Stimulated activated naive CD8-positive, alpha-beta T cell treated with anti-CD3 and anti-CD28 coated beads, Interleukin-15, Interleukin-2, amounts not matched to agents 100 ng/mL and 50 ng/mL, for 24 hours (primary cell): ENCODE data around the gene FAM9C.
A peak's percentile ranks its signal among the peaks of the same experiment; 100 is the strongest.

Experiments
- H3K27ac Mint-ChIP-seq: one replicate; pipeline ENCODE4 v1.8.0; 2021; ENCODE audit warnings: mild to moderate bottlenecking, mixed read lengths
- H3K27me3 Mint-ChIP-seq: one replicate; pipeline ENCODE4 v1.8.0; 2021; ENCODE audit warnings: mixed read lengths
- H3K36me3 Mint-ChIP-seq: one replicate; pipeline ENCODE4 v1.8.0; 2021; ENCODE audit warnings: low read depth, mixed read lengths
- H3K4me1 Mint-ChIP-seq: one replicate; pipeline ENCODE4 v1.8.0; 2021; ENCODE audit warnings: low read depth, mixed read lengths
- H3K4me3 Mint-ChIP-seq: one replicate; pipeline ENCODE4 v1.8.0; 2021; ENCODE audit warnings: mild to moderate bottlenecking, mixed read lengths
- H3K9me3 Mint-ChIP-seq: one replicate; pipeline ENCODE4 v1.8.0; 2021; ENCODE audit warnings: mixed read lengths

FAM9C gene

GRCh38 chrX:13082206-13083065 lies 38.0 kb upstream of the FAM9C start:
- H3K4me1 Mint-ChIP-seq, result peaks cover 97% of the 10 kb centered on the region
- no peaks in the 10 kb centered on the region for H3K27me3 Mint-ChIP-seq
- H3K27ac Mint-ChIP-seq, result peak overlapping the region; percentile 93
- no peaks in the 10 kb centered on the region for H3K36me3 Mint-ChIP-seq
- no peaks in the 10 kb centered on the region for H3K9me3 Mint-ChIP-seq
- H3K4me3 Mint-ChIP-seq, result peak overlapping the region; percentile 58

- no peaks in the 10 kb centered on the region for H3K27me3 Mint-ChIP-seq
- H3K27ac Mint-ChIP-seq, result peak overlapping the region; percentile 93
- peaks cover 97% of the 10 kb centered on the region for H3K4me1 Mint-ChIP-seq
- H3K4me3 Mint-ChIP-seq, result peak overlapping the region; percentile 58
- no peaks in the 10 kb centered on the region for H3K9me3 Mint-ChIP-seq
- H3K36me3 Mint-ChIP-seq, result no peaks in the 10 kb centered on the region
Measured at GRCh38 chrX:13081395-13082205, 37.2 kb upstream of the FAM9C start.

DNA sequence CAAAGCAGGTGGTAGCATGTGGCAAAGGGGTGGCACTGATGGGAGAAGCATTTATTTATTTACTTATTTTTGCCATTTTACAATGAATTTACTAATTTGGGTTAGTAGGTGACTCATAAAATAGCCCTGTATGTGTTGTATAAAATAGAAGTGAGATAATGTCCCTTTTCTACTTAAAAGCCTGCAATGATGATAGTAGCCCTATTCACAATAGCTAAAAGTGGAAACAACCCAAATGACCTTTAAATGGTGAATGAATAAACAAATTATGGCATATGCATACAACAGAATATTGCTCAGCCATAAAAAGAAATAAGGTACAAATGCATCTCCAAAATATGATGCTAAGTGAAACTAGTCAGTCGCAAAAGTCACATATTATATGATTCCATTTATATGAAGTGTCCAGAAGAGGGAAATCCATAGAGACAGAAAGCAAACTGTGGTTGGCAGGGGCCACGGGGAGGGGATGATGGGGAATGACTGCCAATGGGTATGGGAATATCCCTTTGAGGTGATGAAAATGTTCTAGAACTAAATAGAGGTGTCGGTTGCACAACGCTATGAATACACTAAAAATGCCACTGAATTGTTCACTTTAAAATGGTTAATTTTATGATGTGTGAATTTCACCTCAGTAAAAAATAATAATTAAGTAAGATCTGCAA lies 35.8 kb upstream of the FAM9C start:
- Mint-ChIP-seq H3K4me1 (peaks cover 97% of the 10 kb centered on the region), H3K27ac (peak overlapping the region; percentile 93), H3K9me3 (no peaks in the 10 kb centered on the region), H3K27me3 (no peaks in the 10 kb centered on the region), H3K36me3 (no peaks in the 10 kb centered on the region), H3K4me3 (peak overlapping the region; percentile 45)

DNA sequence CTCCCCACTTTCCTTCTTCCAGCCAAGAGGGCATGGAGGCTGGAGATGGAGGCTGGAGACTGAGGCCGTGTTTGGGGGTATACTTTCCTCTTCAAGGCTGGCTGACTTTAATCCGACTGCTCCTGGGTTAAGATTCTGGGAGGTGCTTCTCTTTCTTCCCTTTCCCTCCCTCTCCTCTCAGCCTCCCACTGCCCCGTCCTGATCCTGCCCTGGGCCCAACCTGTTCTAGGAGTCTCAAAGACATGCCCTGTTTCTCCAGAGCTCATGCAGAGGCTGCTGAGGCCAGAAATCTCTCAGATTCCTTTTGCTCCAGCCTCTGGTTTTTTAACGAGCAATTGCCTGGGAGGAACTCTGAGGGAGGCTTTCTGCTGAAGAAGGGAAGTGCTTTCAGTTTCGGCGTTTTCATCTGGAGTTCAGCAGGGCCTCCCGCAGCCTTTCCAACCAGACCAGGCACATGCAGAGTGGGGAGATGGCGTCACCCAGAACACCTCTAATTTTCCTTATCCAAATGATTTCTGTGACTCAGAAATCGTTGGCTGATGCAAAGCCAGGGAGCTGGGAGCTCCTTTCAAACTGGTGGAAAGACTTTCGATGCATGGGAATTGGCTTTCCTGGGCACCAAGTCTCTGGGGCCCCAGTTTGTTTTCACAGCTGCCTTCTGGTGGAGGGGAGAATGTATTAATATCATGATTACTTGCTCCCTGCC lies 34.5 kb upstream of the FAM9C start:
- Mint-ChIP-seq H3K4me1 (peaks cover 97% of the 10 kb centered on the region), H3K9me3 (no peaks in the 10 kb centered on the region), H3K27ac (peak overlapping the region; percentile 93), H3K4me3 (peak overlapping the region; percentile 55), H3K36me3 (no peaks in the 10 kb centered on the region), H3K27me3 (no peaks in the 10 kb centered on the region)

DNA sequence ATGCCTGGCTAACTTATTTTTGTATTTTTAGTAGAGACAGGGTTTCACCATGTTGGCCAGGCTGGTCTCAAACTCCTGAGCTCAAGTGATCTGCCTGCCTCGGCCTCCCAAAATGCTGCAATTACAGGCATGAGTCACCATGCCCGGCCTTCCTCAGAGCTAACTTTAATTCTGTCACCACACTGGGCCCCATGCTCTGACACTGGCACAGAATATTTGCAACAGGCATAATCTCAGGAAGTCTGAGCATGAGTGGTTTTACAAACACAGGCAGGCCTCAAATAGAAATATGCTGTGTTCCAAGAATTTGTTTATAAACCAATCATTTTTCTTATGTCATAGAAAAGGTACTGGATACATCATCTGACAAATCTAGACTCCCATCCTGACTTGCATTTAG lies 32.7 kb upstream of the FAM9C start:
- Mint-ChIP-seq H3K27me3 (no peaks in the 10 kb centered on the region), H3K4me1 (peaks cover 80% of the 10 kb centered on the region), H3K27ac (peak overlapping the region; percentile 78), H3K9me3 (no peaks in the 10 kb centered on the region), H3K36me3 (no peaks in the 10 kb centered on the region), H3K4me3 (no peak overlapping the region)

- H3K4me3 Mint-ChIP-seq, result no peak overlapping the region
- H3K27ac Mint-ChIP-seq, result peak overlapping the region; percentile 78
- peaks cover 72% of the 10 kb centered on the region for H3K4me1 Mint-ChIP-seq
- no peaks in the 10 kb centered on the region for H3K27me3 Mint-ChIP-seq
- no peaks in the 10 kb centered on the region for H3K36me3 Mint-ChIP-seq
- no peaks in the 10 kb centered on the region for H3K9me3 Mint-ChIP-seq
Measured at GRCh38 chrX:13076176-13076961, 31.9 kb upstream of the FAM9C start.

DNA sequence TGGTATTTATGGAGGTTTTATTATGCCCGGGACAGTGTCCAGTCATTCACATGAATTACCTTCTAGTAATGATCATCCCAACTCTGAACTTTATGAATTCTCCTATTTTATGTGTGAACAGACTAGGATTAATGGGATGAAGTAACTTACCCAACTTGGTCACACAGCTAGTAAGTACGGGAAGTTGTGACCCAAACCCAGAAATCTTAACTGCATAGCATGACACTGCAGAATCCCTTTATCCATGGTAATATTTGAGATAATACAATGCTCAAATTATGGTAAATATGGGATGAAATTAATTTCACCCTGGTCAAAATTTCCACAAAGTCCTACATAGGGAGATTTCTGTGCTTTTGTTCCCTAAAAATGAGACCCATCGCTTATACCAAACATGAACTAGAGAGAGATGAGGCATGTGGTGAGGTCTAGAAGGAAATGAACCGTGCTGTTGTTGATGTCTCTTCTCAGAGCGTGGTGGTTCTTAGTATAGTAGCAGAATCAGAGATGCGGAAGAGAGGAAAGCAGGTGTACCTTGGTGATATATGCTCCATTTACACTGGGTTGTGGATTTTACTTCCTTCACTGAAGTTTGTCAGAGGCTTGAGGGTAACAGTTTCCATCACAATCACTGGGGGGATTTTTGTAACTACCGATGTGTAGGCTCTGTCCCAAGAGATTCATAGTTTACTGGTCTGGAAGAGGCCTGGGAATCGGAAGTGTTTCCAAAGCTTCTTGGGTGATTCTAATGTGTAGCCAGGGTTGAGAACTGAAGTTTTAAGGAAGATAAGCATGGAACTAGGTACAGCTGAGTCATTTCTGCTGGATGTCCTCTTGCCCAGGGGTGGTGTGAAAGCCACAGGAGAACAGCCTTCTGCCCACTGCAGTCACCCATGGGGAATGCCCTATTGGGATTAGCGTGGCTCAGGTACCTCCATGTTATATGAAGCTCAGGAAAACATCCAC lies 30.2 kb upstream of the FAM9C start:
- Mint-ChIP-seq H3K9me3 (no peaks in the 10 kb centered on the region), H3K27me3 (no peaks in the 10 kb centered on the region)

DNA sequence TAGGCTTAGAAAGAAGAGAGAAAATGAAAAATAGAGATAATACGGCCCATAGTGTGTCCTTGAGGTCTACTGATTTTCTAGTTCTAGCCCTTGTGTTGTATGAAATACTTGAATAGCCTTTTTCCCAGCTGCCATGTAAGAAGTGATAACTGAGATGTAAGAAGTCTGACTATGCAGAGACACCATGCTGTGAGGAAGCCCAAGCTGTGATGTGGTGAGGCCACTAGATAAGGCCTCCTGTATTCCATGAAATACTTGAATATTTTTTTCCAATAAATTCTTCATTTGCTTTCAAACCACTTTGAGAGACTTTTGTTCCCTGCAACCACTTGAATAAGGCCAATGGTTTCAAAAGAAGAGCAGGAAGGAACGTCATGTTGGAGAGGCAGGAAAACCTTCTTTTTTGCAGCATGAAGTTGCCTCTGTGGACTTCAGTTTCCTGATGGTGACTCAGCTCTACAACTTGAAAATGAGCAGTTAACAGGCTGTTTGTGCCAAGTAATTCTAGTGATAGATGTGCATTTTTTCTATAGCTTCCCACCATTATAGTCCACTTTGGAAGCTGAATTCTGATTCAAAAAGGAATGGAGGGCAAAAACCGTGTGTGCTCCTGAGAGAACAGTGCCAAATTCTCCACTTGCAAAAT lies 25.5 kb upstream of the FAM9C start:
- peaks cover 17% of the 10 kb centered on the region for H3K4me1 Mint-ChIP-seq
- no peaks in the 10 kb centered on the region for H3K36me3 Mint-ChIP-seq
- no peaks in the 10 kb centered on the region for H3K27me3 Mint-ChIP-seq
- H3K4me3 Mint-ChIP-seq, result no peak overlapping the region
- H3K9me3 Mint-ChIP-seq, result no peaks in the 10 kb centered on the region
- no peak overlapping the region for H3K27ac Mint-ChIP-seq

More for the DNA sequence above, 30.2 kb upstream of the FAM9C start:
- H3K27ac Mint-ChIP-seq, result peak overlapping the region; percentile 84
- H3K4me3 Mint-ChIP-seq, result peak overlapping the region; percentile 47
- H3K36me3 Mint-ChIP-seq, result no peaks in the 10 kb centered on the region
- peaks cover 55% of the 10 kb centered on the region for H3K4me1 Mint-ChIP-seq

GRCh38 chrX:13068651-13069050 lies 24.2 kb upstream of the FAM9C start:
- no peaks in the 10 kb centered on the region for H3K36me3 Mint-ChIP-seq
- no peaks in the 10 kb centered on the region for H3K27me3 Mint-ChIP-seq
- H3K27ac Mint-ChIP-seq, result peak overlapping the region; percentile 63
- peaks cover 16% of the 10 kb centered on the region for H3K4me1 Mint-ChIP-seq
- H3K9me3 Mint-ChIP-seq, result no peaks in the 10 kb centered on the region
- no peak overlapping the region for H3K4me3 Mint-ChIP-seq

GRCh38 chrX:13067773-13068172 lies 23.4 kb upstream of the FAM9C start:
- H3K27me3 Mint-ChIP-seq, result no peaks in the 10 kb centered on the region
- no peak overlapping the region for H3K27ac Mint-ChIP-seq
- no peak overlapping the region for H3K4me3 Mint-ChIP-seq
- H3K4me1 Mint-ChIP-seq, result peaks cover 16% of the 10 kb centered on the region
- no peaks in the 10 kb centered on the region for H3K9me3 Mint-ChIP-seq
- H3K36me3 Mint-ChIP-seq, result peaks cover 6% of the 10 kb centered on the region

DNA sequence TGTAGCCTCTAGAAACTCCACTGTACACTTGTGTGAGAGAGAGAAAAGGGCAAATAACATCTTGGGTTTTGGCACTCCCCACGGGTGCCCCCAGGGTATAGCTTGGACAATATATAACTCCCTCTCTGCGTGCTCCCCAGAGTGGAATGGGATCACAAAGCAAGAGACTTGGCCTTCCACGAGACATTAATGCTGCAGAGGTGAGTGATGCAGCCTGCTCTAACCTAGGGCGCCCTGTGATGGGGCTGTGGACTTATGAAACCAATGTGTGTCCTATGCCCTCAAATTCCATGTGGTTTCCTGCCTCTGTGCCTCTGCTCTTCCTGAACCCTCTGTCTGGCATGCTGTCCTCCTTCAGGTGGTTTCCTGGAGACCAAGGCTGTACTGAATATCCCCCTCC lies 22.0 kb upstream of the FAM9C start:
- Mint-ChIP-seq H3K4me1 (peaks cover 16% of the 10 kb centered on the region), H3K4me3 (no peak overlapping the region), H3K9me3 (no peaks in the 10 kb centered on the region), H3K27ac (no peak overlapping the region), H3K36me3 (peaks cover 9% of the 10 kb centered on the region), H3K27me3 (no peaks in the 10 kb centered on the region)

- Mint-ChIP-seq H3K9me3 (peaks cover 4% of the 10 kb centered on the region), H3K4me1 (peaks cover 27% of the 10 kb centered on the region), H3K36me3 (peaks cover 13% of the 10 kb centered on the region), H3K27me3 (no peaks in the 10 kb centered on the region), H3K27ac (no peak overlapping the region), H3K4me3 (no peak overlapping the region)
Measured at GRCh38 chrX:13064599-13065143, 20.3 kb upstream of the FAM9C start.
